RWPE2 (cell line): ENCODE measurements around the gene APBA1.
A peak's percentile ranks its signal among the peaks of the same experiment; 100 is the strongest.

ENCODE experiments used
- ATAC-seq: fragments of 200-7000 bp; cut with Tn5 transposase; 3 replicates; pipeline ENCODE4 v1.9.1; 2021; ENCODE audit warnings: low read depth
- DNase-seq: peaks from one replicate; pipeline ENCODE4 v3.0.0-alpha.2; 2020; ENCODE audit warnings: low spot score
- H3K27ac ChIP-seq: fragments of 450-650 bp; 2 replicates; pipeline ENCODE4 v1.5.1; 2017; ENCODE audit warnings: mild to moderate bottlenecking; ENCODE audit not compliant: poor library complexity, severe bottlenecking
- H3K27me3 ChIP-seq: fragments of 250-450 bp; sonication (Bioruptor Pico); 2 replicates; pipeline ENCODE4 v1.5.1; 2021; ENCODE audit warnings: mild to moderate bottlenecking, moderate library complexity; ENCODE audit not compliant: insufficient read depth, poor library complexity, severe bottlenecking
- H3K36me3 ChIP-seq: fragments of 250-450 bp; sonication (Bioruptor Pico); 2 replicates; pipeline ENCODE4 v1.5.1; 2020; ENCODE audit warnings: low read depth, mild to moderate bottlenecking, moderate library complexity
- H3K4me1 ChIP-seq: fragments of 250-450 bp; sonication (Bioruptor Pico); 2 replicates; pipeline ENCODE4 v1.5.1; 2021; ENCODE audit warnings: mild to moderate bottlenecking, moderate library complexity; ENCODE audit not compliant: insufficient read depth, poor library complexity, severe bottlenecking
- H3K4me3 ChIP-seq: fragments of 250-450 bp; sonication (Bioruptor Pico); 2 replicates; pipeline ENCODE4 v1.5.1; 2021; ENCODE audit warnings: mild to moderate bottlenecking, moderate library complexity; ENCODE audit not compliant: severe bottlenecking
- H3K9me3 ChIP-seq: fragments of 250-450 bp; sonication (Bioruptor Pico); 2 replicates; pipeline ENCODE4 v1.5.1; 2021; ENCODE audit warnings: mild to moderate bottlenecking, moderate library complexity; ENCODE audit not compliant: severe bottlenecking
- TF ChIP-seq, protein P1 (sequence below): fragments of 450-650 bp; IDR thresholded peaks from one replicate; pipeline ENCODE4 v1.5.1; 2017; ENCODE audit warnings: mild to moderate bottlenecking, moderate library complexity; ENCODE audit not compliant: poor library complexity, severe bottlenecking

The APBA1 gene

DNA sequence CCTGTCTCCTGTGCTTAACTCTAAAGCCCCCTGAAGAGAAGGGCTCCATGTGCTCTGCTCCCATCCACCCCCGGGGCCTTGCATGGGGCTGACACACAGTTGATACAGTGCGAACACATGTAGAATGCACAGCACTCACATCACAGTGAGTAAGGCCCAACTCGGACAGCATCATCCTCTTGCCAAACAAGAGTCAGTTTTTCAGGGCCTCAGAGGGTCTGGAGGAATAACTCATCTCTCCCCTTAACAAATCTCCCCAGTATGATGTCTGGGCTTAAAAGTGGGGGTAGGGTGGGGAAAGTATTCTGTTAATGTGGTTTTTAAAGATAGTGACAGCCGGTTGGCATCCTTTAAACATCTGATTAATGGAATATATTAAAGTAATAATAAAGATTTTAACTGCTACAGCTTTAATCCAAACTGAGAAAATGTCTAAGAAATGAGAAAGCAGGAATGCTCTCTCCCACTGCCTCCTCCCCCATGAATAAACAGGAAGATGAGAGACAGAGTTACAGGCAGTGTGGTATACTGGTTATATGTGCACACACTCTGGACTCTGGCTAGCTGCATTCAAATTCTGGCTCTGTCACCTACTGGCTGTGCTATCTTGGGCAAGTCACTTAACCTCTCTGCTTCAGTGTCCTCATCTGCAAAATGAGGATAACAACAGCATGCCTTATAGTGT lies 22.5 kb downstream of the APBA1 start:
- ATAC-seq = no peak
- Histone ChIP-seq H3K27me3 (no peaks in the 10 kb centered on the region), H3K9me3 (no peaks in the 10 kb centered on the region), H3K4me1 (no peaks in the 10 kb centered on the region), H3K36me3 (no peaks in the 10 kb centered on the region), H3K4me3 (no peak overlapping the region), H3K27ac (no peak overlapping the region)
- TF ChIP-seq, protein P1, sequence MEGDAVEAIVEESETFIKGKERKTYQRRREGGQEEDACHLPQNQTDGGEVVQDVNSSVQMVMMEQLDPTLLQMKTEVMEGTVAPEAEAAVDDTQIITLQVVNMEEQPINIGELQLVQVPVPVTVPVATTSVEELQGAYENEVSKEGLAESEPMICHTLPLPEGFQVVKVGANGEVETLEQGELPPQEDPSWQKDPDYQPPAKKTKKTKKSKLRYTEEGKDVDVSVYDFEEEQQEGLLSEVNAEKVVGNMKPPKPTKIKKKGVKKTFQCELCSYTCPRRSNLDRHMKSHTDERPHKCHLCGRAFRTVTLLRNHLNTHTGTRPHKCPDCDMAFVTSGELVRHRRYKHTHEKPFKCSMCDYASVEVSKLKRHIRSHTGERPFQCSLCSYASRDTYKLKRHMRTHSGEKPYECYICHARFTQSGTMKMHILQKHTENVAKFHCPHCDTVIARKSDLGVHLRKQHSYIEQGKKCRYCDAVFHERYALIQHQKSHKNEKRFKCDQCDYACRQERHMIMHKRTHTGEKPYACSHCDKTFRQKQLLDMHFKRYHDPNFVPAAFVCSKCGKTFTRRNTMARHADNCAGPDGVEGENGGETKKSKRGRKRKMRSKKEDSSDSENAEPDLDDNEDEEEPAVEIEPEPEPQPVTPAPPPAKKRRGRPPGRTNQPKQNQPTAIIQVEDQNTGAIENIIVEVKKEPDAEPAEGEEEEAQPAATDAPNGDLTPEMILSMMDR = no peak
- DNase-seq = no peak

DNA sequence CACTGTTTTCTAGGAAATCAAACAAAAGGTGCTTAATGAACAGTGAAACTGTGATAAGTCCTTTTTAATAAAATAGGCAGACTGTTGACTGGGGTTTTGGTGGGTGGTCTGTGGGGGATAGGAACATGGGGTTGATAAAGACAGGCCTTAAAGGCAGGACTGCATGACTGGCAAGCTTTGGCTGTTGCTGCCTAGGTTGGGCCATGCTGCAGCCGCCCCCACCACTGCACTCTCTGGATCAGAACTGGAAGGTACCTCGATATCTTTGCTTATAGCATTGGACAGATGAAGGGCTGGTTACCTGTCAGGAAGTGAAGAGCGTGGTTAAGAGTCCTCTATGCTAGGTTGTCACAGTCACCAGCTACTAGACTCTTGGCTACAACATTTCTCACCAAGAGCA lies 24.4 kb downstream of the APBA1 start:
- H3K9me3 ChIP-seq = no peaks in the 10 kb centered on the region
- DNase-seq = no peak
- H3K27me3 ChIP-seq = no peaks in the 10 kb centered on the region
- no peak for ATAC-seq
- no peak overlapping the region for H3K27ac ChIP-seq
- no peak overlapping the region for H3K4me3 ChIP-seq
- no peaks in the 10 kb centered on the region for H3K4me1 ChIP-seq
- H3K36me3 ChIP-seq = no peaks in the 10 kb centered on the region
- TF ChIP-seq, protein P1 = no peak

DNA sequence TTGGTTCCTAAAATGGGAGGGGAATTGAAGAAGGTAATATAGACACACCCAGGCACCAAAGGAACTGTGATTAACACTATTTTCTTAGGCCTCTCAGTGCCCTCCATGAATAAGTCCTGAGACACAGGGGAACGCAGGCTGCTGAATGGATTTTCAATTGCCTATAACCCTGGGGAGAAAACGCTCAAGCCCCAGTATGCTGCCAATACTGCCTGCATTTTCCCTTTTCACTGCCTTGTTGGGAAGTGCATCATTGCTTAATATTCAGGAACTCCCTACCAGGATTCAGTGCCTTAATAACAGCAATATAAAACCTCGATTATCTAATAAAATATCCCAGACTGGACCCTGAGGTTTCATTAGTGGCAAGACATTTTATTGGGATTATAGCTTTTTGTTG lies 25.4 kb downstream of the APBA1 start:
- H3K4me1 ChIP-seq = no peaks in the 10 kb centered on the region
- H3K9me3 ChIP-seq = no peaks in the 10 kb centered on the region
- no peak overlapping the region for H3K27ac ChIP-seq
- H3K27me3 ChIP-seq = no peaks in the 10 kb centered on the region
- no peaks in the 10 kb centered on the region for H3K36me3 ChIP-seq
- TF ChIP-seq, protein P1 = no peak
- no peak for DNase-seq
- no peak for ATAC-seq
- no peak overlapping the region for H3K4me3 ChIP-seq

DNA sequence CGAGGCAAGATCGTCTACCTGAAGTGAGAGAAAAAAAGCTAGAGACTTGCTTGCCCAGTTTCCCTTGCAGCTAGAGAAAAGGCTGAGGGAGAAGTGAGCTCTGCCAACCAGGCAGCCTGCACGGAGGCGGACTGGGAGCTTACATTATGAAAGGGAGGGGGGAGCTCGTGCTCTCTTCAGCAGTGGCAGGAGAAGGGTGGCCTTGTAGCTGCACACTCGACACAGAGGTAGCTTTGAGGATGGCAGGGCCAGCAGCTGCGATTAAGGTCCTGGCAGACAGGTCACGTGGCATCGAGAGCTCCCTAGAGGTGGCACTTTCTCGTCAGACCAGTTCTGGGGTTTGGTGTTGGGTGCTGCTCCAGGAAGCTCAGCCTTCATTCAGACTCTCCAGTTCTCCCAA lies 26.7 kb downstream of the APBA1 start:
- no peak for DNase-seq
- H3K4me3 ChIP-seq = no peak overlapping the region
- TF ChIP-seq, protein P1 = no peak
- peak; percentile 31; the same call in 2 of the 3 replicates for ATAC-seq
- H3K36me3 ChIP-seq = no peaks in the 10 kb centered on the region
- no peak overlapping the region for H3K27ac ChIP-seq
- H3K9me3 ChIP-seq = no peaks in the 10 kb centered on the region
- no peaks in the 10 kb centered on the region for H3K27me3 ChIP-seq
- H3K4me1 ChIP-seq = no peaks in the 10 kb centered on the region

DNA sequence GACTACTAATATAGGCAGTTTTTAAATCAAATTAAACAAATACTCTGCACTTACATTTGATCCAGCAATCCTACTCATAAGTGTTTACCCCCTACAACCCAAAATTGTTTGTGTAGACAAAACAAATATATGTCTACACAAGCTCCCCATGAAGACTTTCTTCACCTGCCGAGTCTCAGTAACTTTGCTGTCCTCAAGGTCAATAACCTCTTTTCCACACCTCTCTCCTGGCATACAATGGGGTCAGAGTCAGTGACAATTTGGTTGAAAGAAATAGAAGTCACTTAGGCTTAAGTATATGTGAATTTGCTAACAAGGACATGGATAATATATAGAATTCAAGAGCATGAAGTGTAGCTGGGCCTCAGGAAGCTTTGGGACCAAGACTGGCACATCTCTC lies 29.1 kb downstream of the APBA1 start:
- TF ChIP-seq, protein P1 = no peak
- peaks cover 3% of the 10 kb centered on the region for H3K4me1 ChIP-seq
- H3K36me3 ChIP-seq = no peaks in the 10 kb centered on the region
- no peak overlapping the region for H3K4me3 ChIP-seq
- H3K27ac ChIP-seq = no peak overlapping the region
- no peak for ATAC-seq
- H3K27me3 ChIP-seq = no peaks in the 10 kb centered on the region
- H3K9me3 ChIP-seq = no peaks in the 10 kb centered on the region
- no peak for DNase-seq
